ENCODE measurements around the gene PAQR9. TPM values are rescaled to one million over a fixed set of nuclear protein-coding genes. Genes with fewer than 3 reads are reported as not detected.

Gene PAQR9, protein sequence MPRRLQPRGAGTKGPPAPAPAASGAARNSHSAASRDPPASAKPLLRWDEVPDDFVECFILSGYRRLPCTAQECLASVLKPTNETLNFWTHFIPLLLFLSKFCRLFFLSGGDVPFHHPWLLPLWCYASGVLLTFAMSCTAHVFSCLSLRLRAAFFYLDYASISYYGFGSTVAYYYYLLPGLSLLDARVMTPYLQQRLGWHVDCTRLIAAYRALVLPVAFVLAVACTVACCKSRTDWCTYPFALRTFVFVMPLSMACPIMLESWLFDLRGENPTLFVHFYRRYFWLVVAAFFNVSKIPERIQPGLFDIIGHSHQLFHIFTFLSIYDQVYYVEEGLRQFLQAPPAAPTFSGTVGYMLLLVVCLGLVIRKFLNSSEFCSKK
- 2.5 and 2.7 TPM in 2 replicates for total RNA-seq
- long read RNA-seq, partial matches to known transcripts = 0 of 1 reads
- long read RNA-seq, other reads (novel, unspliced or antisense) = 0 of 1 reads

- peaks cover 6% of the 10 kb centered on the region for H3K36me3 Mint-ChIP-seq (ENCODE audit: insufficient read depth)
- peak; percentile 72 for DNase-seq (ENCODE audit: low spot score, unreplicated experiment)
- no peak for TF ChIP-seq CTCF (IDR thresholded peaks at IDR 0.05; ENCODE audit: unreplicated experiment)
- H3K27ac Mint-ChIP-seq = peak within 1 kb of the TSS; percentile 94
- H3K4me1 Mint-ChIP-seq (ENCODE audit: low read depth) = peaks cover 9% of the 10 kb centered on the region
- H3K27me3 Mint-ChIP-seq = peaks cover 22% of the 10 kb centered on the region
- peak within 1 kb of the TSS; percentile 84 for H3K4me3 Mint-ChIP-seq (ENCODE audit: low read depth)
- H3K9me3 Mint-ChIP-seq (ENCODE audit: low read depth) = peaks cover 7% of the 10 kb centered on the region
Observed at GRCh38 chr3:142963516-142964448, at the start of gene PAQR9. Gene PAQR9 (minus strand): TSS chr3:142963674. CDS start chr3:142963336, 338 bp downstream.

GRCh38 chr3:143011705-143012104 is 48.2 kb upstream of the PAQR9 start:
- Mint-ChIP-seq H3K27me3 (no peaks in the 10 kb centered on the region), H3K4me3 (ENCODE audit: low read depth) (no peak overlapping the region), H3K4me1 (ENCODE audit: low read depth) (peaks cover 6% of the 10 kb centered on the region), H3K9me3 (ENCODE audit: low read depth) (no peaks in the 10 kb centered on the region), H3K27ac (no peak overlapping the region), H3K36me3 (ENCODE audit: insufficient read depth) (peaks cover 2% of the 10 kb centered on the region)
- TF ChIP-seq CTCF (IDR thresholded peaks at IDR 0.05; ENCODE audit: unreplicated experiment) = no peak
- DNase-seq (ENCODE audit: low spot score, unreplicated experiment) = no peak

DNA sequence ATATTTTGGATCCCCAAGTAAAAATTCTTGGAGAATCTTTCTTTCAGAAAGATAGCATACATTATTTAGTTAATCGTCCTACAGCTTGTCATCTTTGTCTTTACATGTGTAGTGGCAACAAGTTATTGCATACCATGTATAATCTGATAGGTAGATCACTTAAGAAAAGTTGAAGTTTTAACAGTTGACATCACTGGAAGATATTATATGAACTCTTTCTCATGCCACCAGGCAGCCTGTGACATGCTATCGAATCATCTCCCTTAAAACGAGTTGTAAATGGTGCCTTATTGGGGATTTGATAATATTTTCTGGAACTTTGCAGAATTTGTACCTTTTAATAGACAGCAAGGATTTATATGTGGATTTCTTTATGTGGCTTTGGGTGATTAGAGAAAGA is 46.5 kb upstream of the PAQR9 start:
- peaks cover 6% of the 10 kb centered on the region for H3K4me1 Mint-ChIP-seq (ENCODE audit: low read depth)
- H3K27me3 Mint-ChIP-seq = no peaks in the 10 kb centered on the region
- no peak overlapping the region for H3K4me3 Mint-ChIP-seq (ENCODE audit: low read depth)
- no peak for DNase-seq (ENCODE audit: low spot score, unreplicated experiment)
- H3K36me3 Mint-ChIP-seq (ENCODE audit: insufficient read depth) = peaks cover 2% of the 10 kb centered on the region
- H3K27ac Mint-ChIP-seq = no peak overlapping the region
- no peaks in the 10 kb centered on the region for H3K9me3 Mint-ChIP-seq (ENCODE audit: low read depth)
- TF ChIP-seq CTCF (IDR thresholded peaks at IDR 0.05; ENCODE audit: unreplicated experiment) = no peak

DNA sequence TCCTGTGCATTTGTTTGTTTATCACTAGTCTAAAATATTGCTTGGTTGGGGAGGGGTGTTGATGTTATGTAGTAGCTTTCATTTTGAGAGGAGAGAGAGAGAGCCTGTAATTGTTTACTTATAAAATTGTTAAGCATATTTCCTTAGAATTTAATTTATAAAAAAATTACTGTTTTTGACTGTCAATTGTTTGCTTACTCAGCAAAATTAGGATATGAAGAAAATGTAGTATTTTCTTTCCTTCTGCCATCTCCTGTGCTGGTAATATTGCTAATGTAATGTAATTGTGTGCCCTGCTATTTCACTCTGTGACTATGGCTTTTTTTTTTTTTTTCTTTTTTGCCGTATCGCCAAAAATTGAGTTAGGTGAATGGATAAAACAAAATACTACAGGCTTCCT is 41.3 kb upstream of the PAQR9 start:
- no peak overlapping the region for H3K27ac Mint-ChIP-seq
- no peaks in the 10 kb centered on the region for H3K36me3 Mint-ChIP-seq (ENCODE audit: insufficient read depth)
- no peaks in the 10 kb centered on the region for H3K27me3 Mint-ChIP-seq
- TF ChIP-seq CTCF (IDR thresholded peaks at IDR 0.05; ENCODE audit: unreplicated experiment) = no peak
- DNase-seq (ENCODE audit: low spot score, unreplicated experiment) = no peak
- H3K9me3 Mint-ChIP-seq (ENCODE audit: low read depth) = no peaks in the 10 kb centered on the region
- H3K4me3 Mint-ChIP-seq (ENCODE audit: low read depth) = no peak overlapping the region
- H3K4me1 Mint-ChIP-seq (ENCODE audit: low read depth) = peaks cover 23% of the 10 kb centered on the region

GRCh38 chr3:143002727-143003126 is 39.3 kb upstream of the PAQR9 start:
- no peaks in the 10 kb centered on the region for H3K9me3 Mint-ChIP-seq (ENCODE audit: low read depth)
- no peak for TF ChIP-seq CTCF (IDR thresholded peaks at IDR 0.05; ENCODE audit: unreplicated experiment)
- peak overlapping the region; percentile 100 for H3K27ac Mint-ChIP-seq
- H3K27me3 Mint-ChIP-seq = no peaks in the 10 kb centered on the region
- H3K36me3 Mint-ChIP-seq (ENCODE audit: insufficient read depth) = no peaks in the 10 kb centered on the region
- DNase-seq (ENCODE audit: low spot score, unreplicated experiment) = no peak
- peak overlapping the region; percentile 96 for H3K4me3 Mint-ChIP-seq (ENCODE audit: low read depth)
- H3K4me1 Mint-ChIP-seq (ENCODE audit: low read depth) = peaks cover 27% of the 10 kb centered on the region

Measured in progenitor cell of endocrine pancreas (in vitro differentiated cells).